ENCODE results near the gene GFOD1. TPM values are rescaled to one million over a fixed set of nuclear protein-coding genes. Genes with fewer than 3 reads are reported as not detected.

The GFOD1 gene
- total and polyA plus RNA-seq, 4 donors, result 2.6 to 16.8 (median 5.0) TPM

DNA sequence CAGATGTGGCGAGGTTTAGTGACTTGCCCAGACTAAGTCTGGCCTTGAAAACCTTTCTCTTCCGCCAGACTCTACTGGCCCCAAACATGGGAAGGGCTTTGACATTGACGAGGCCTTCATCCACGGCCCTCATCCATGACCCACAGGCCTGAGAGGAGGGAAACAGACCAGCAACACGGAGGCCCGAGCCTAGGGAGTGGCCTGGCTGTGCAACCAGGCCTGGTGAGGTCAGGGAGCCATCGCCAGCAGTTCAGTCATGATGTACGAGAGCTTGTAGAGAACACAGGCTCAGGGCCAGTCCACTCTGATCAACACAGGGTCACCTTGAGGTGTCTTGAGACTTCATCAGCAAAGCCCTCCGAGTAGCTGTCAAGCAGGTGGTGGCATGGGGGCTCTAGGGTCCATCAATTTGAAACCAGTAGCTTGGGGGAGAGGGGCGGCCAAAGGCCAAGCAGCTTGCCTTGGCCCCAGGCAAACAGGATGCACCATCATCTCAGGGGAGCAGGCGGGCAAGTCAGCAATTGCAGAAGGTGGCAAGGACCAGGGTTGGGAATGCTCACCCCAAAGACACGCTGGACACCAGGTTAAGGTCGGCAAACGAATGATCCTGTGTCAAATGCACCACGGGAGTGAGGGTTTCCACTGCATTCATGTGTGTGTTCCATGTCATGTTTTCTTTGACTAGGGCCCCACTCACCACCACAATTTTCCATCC is 36.1 kb downstream of the GFOD1 start:
- TF ChIP-seq NR2F2 (IDR thresholded peaks at IDR 0.05) (no peak), HNF4G (IDR thresholded peaks at IDR 0.05) (no peak), REST (IDR thresholded peaks at IDR 0.05) (no peak), EGR1 (IDR thresholded peaks at IDR 0.05; ENCODE audit: low read depth in 2 of 2) (no peak), TAF1 (conservative IDR thresholded peaks at IDR 0.05) (no peak), RXRA (IDR thresholded peaks at IDR 0.05) (no peak), RAD21 (IDR thresholded peaks at IDR 0.05) (no peak), HNF4A (conservative IDR thresholded peaks at IDR 0.05) (no peak)
- TF ChIP-seq, protein P1, sequence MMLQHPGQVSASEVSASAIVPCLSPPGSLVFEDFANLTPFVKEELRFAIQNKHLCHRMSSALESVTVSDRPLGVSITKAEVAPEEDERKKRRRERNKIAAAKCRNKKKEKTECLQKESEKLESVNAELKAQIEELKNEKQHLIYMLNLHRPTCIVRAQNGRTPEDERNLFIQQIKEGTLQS (IDR thresholded peaks at IDR 0.05), result no peak
- Histone ChIP-seq H3K27ac (ENCODE audit: low read depth in 1 of 2, low read length in 2 of 2) (peak overlapping the region in 1 of 2 donors; percentile 13), H3K4me3 (ENCODE audit: low read depth in 1 of 3, low read length in 3 of 3) (no peak overlapping the region), H3K9me3 (ENCODE audit: control insufficient read depth in 4 of 4, low read length in 3 of 4) (no peaks in the 10 kb centered on the region), H3K4me1 (ENCODE audit: control insufficient read depth in 4 of 4, insufficient read depth in 4 of 4, low read length in 3 of 4) (peaks cover 0 to 21% (median 6%) of the 10 kb centered on the region in 4 donors), H3K9ac (ENCODE audit: low read depth in 1 of 2, low read length in 2 of 2) (no peak overlapping the region), H3K36me3 (ENCODE audit: control insufficient read depth in 4 of 4, insufficient read depth in 3 of 4, low read depth in 1 of 4, low read length in 3 of 4) (peaks cover 0 to 6% (median 0%) of the 10 kb centered on the region in 4 donors), H3K27me3 (ENCODE audit: control insufficient read depth in 4 of 4, insufficient read depth in 4 of 4, low read length in 3 of 4) (no peaks in the 10 kb centered on the region)
- 92% methylated on average over 15 of the region's 15 CpGs for WGBS
- DNase-seq (ENCODE audit: low spot score), result no peak

- peak overlapping the region in 1 of 2 donors; percentile 13 for H3K27ac ChIP-seq (ENCODE audit: low read depth in 1 of 2, low read length in 2 of 2)
Measured at GRCh38 chr6:13450628-13451027, 36.8 kb downstream of the GFOD1 start.

More at GRCh38 chr6:13450628-13451027, 36.8 kb downstream of the GFOD1 start:
- TF ChIP-seq FOXA1 (IDR thresholded peaks at IDR 0.05) (no peak), EGR1 (IDR thresholded peaks at IDR 0.05; ENCODE audit: low read depth in 2 of 2) (no peak), HNF4A (conservative IDR thresholded peaks at IDR 0.05) (no peak), GABPA (IDR thresholded peaks at IDR 0.05 in 1 of 2, conservative IDR thresholded peaks at IDR 0.05 in 1 of 2) (no peak), RAD21 (IDR thresholded peaks at IDR 0.05) (no peak), TAF1 (conservative IDR thresholded peaks at IDR 0.05) (no peak), HNF4G (IDR thresholded peaks at IDR 0.05) (no peak), REST (IDR thresholded peaks at IDR 0.05) (no peak), MAX (IDR thresholded peaks at IDR 0.05) (no peak), YY1 (IDR thresholded peaks at IDR 0.05) (no peak), NR2F2 (IDR thresholded peaks at IDR 0.05) (no peak), JUND (IDR thresholded peaks at IDR 0.05) (no peak)
- TF ChIP-seq, protein P1 (IDR thresholded peaks at IDR 0.05), result no peak
- TF ChIP-seq, protein P2, sequence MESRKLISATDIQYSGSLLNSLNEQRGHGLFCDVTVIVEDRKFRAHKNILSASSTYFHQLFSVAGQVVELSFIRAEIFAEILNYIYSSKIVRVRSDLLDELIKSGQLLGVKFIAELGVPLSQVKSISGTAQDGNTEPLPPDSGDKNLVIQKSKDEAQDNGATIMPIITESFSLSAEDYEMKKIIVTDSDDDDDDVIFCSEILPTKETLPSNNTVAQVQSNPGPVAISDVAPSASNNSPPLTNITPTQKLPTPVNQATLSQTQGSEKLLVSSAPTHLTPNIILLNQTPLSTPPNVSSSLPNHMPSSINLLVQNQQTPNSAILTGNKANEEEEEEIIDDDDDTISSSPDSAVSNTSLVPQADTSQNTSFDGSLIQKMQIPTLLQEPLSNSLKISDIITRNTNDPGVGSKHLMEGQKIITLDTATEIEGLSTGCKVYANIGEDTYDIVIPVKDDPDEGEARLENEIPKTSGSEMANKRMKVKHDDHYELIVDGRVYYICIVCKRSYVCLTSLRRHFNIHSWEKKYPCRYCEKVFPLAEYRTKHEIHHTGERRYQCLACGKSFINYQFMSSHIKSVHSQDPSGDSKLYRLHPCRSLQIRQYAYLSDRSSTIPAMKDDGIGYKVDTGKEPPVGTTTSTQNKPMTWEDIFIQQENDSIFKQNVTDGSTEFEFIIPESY (IDR thresholded peaks at IDR 0.05), result no peak
- H3K4me3 ChIP-seq (ENCODE audit: low read depth in 1 of 3, low read length in 3 of 3), result no peak overlapping the region
- H3K36me3 ChIP-seq (ENCODE audit: control insufficient read depth in 4 of 4, insufficient read depth in 3 of 4, low read depth in 1 of 4, low read length in 3 of 4), result peaks cover 0 to 6% (median 0%) of the 10 kb centered on the region in 4 donors
- no peaks in the 10 kb centered on the region for H3K27me3 ChIP-seq (ENCODE audit: control insufficient read depth in 4 of 4, insufficient read depth in 4 of 4, low read length in 3 of 4)
- H3K9ac ChIP-seq (ENCODE audit: low read depth in 1 of 2, low read length in 2 of 2), result no peak overlapping the region
- 88% methylated on average over 6 of the region's 6 CpGs for WGBS
- peaks cover 0 to 24% (median 5%) of the 10 kb centered on the region in 4 donors for H3K4me1 ChIP-seq (ENCODE audit: control insufficient read depth in 4 of 4, insufficient read depth in 4 of 4, low read length in 3 of 4)
- DNase-seq (ENCODE audit: low spot score), result no peak
- H3K9me3 ChIP-seq (ENCODE audit: control insufficient read depth in 4 of 4, low read length in 3 of 4), result no peaks in the 10 kb centered on the region
